Activated B cell treated with CpG ODN at 0.5 μM for 24 hours (primary cell): ENCODE measurements around the gene RECK. TPM values are rescaled to one million over a fixed set of nuclear protein-coding genes. Genes with fewer than 3 reads are reported as not detected.

Source experiments
- ATAC-seq: fragments of 200-7000 bp; cut with Tn5 transposase; one replicate; pipeline ENCODE4 v1.10.0; 2021; ENCODE audit warnings: low read depth, mild to moderate bottlenecking, moderate library complexity
- CTCF ChIA-PET: fragments of 350-600 bp; sonication (Branson Sonifier 250); formaldehyde crosslinking; loops from one replicate; lab custom pipeline; 2021; ENCODE audit warnings: antibody characterized with exemption; lab: Charles Lee
- POLR2A ChIA-PET: fragments of 350-600 bp; sonication (Branson Sonifier 250); formaldehyde crosslinking; loops from one replicate; lab custom pipeline; 2021; ENCODE audit warnings: antibody characterized with exemption; lab: Charles Lee
- DNase-seq: peaks from one replicate; pipeline ENCODE4 v3.0.0; 2022
- H3K27ac Mint-ChIP-seq: one replicate; pipeline ENCODE4 v1.8.0; 2020; ENCODE audit warnings: mixed read lengths
- H3K27me3 Mint-ChIP-seq: one replicate; pipeline ENCODE4 v1.8.0; 2021; ENCODE audit warnings: mixed read lengths
- H3K36me3 Mint-ChIP-seq: one replicate; pipeline ENCODE4 v1.8.0; 2021; ENCODE audit warnings: low read depth, mixed read lengths
- H3K4me1 Mint-ChIP-seq: one replicate; pipeline ENCODE4 v1.8.0; 2021; ENCODE audit warnings: mixed read lengths
- H3K4me3 Mint-ChIP-seq: one replicate; pipeline ENCODE4 v1.8.0; 2020; ENCODE audit warnings: mild to moderate bottlenecking, mixed read lengths
- H3K9me3 Mint-ChIP-seq: one replicate; pipeline ENCODE4 v1.8.0; 2020; ENCODE audit warnings: mixed read lengths
- intact Hi-C: fragments of 100-400 bp; cut with micrococcal nuclease; formaldehyde crosslinking; loops from one replicate; pipeline ENCODE4 v1.15.1; 2024
- total RNA-seq: library from RNA; stranded (reverse); gene quantifications from 2 replicates; pipeline ENCODE4 v1.2.3, GENCODE V29; 2022
- TF ChIP-seq, protein P1 (sequence below): fragments of 200-600 bp; IDR thresholded peaks from one replicate; pipeline ENCODE4 v1.8.0; 2022; ENCODE audit warnings: antibody characterized with exemption, mild to moderate bottlenecking

RECK gene
- total RNA-seq, 1 donor from 2014 or later = 4.2 TPM

DNA sequence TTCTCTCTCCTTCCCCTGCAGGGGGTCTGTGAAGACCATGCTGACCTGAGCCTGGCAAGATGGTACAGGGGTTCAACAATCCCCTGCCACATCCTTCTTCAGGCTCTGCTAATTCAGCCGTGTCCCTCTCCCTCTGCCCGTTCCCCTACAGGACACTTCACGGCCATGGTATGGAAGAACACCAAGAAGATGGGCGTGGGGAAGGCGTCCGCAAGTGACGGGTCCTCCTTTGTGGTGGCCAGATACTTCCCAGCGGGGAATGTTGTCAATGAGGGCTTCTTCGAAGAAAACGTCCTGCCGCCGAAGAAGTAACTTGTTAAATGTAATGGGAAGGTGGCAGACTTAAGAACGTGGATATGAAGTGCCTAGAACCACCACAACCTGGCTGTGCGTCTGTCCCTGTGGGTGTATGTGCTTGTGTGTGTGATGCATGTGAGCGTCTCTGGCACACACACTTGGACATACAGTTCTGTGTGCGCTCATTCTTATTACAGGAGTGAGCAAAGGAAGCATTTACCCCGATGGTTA, 125.6 kb downstream of the RECK start:
- Mint-ChIP-seq H3K27ac (no peak overlapping the region), H3K27me3 (no peaks in the 10 kb centered on the region), H3K9me3 (no peaks in the 10 kb centered on the region), H3K36me3 (peaks cover 4% of the 10 kb centered on the region), H3K4me3 (no peak overlapping the region), H3K4me1 (peaks cover 7% of the 10 kb centered on the region)
- POLR2A ChIA-PET = no interaction called here
- intact Hi-C loops = no loop called here
- TF ChIP-seq, protein P1, sequence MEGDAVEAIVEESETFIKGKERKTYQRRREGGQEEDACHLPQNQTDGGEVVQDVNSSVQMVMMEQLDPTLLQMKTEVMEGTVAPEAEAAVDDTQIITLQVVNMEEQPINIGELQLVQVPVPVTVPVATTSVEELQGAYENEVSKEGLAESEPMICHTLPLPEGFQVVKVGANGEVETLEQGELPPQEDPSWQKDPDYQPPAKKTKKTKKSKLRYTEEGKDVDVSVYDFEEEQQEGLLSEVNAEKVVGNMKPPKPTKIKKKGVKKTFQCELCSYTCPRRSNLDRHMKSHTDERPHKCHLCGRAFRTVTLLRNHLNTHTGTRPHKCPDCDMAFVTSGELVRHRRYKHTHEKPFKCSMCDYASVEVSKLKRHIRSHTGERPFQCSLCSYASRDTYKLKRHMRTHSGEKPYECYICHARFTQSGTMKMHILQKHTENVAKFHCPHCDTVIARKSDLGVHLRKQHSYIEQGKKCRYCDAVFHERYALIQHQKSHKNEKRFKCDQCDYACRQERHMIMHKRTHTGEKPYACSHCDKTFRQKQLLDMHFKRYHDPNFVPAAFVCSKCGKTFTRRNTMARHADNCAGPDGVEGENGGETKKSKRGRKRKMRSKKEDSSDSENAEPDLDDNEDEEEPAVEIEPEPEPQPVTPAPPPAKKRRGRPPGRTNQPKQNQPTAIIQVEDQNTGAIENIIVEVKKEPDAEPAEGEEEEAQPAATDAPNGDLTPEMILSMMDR = no peak
- no peak for ATAC-seq
- no peak for DNase-seq
- CTCF ChIA-PET = interaction anchor here (10.6 kb wide), 1 partner anchor 60 kb away, joined by 299 read pairs; no protein-coding TSS in a partner anchor

DNA sequence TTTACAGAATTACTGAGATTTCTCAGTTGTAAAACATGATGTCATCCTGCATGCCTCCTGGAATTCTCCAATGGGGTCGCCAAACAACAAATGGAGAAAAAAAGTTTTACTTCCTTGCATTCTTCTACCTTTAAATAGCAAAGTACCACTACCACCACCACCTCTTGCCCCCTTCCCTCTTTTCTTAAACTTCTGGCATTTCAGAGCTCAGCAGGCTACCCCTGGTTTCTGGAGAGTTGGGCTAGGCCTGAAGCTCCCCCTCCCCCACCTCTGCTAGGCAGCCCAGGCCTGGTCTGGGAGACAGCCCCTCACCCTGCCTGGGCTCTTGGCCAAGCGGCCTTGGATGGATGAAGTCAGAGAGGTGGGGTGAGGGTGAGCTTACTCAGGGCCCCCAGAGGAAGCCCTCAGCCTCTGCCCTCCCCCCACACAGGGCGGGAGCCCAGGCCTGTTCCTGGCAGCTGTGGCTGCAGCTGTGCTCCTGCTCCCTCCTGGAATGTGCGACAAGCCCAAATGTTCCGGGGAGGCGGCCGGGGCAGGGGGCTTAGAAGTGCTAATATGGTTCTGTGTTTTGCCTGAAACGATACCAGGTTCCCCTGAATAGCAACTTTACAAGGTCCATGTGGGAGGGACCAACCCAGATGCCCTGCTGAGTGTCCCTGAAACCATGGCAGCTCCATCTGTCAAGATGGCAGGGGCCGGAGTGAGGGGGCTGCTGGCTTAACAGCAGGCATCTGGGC, 126.5 kb downstream of the RECK start:
- no peak overlapping the region for H3K27ac Mint-ChIP-seq
- POLR2A ChIA-PET = interaction anchor here (1.3 kb wide), 1 partner anchor 11 kb away, joined by 3 read pairs; no protein-coding TSS in a partner anchor
- TF ChIP-seq, protein P1 = no peak
- H3K36me3 Mint-ChIP-seq = peaks cover 4% of the 10 kb centered on the region
- CTCF ChIA-PET = interaction anchor here (1.8 to 10.6 kb wide), 2 partner anchors 26 to 61 kb away, joined by 7 to 299 read pairs; partner anchors contain the start of gene GLIPR2
- no peak for DNase-seq
- H3K27me3 Mint-ChIP-seq = no peaks in the 10 kb centered on the region
- no peak for ATAC-seq
- peaks cover 7% of the 10 kb centered on the region for H3K4me1 Mint-ChIP-seq
- H3K9me3 Mint-ChIP-seq = no peaks in the 10 kb centered on the region
- H3K4me3 Mint-ChIP-seq = no peak overlapping the region
- intact Hi-C loops = no loop called here

DNA sequence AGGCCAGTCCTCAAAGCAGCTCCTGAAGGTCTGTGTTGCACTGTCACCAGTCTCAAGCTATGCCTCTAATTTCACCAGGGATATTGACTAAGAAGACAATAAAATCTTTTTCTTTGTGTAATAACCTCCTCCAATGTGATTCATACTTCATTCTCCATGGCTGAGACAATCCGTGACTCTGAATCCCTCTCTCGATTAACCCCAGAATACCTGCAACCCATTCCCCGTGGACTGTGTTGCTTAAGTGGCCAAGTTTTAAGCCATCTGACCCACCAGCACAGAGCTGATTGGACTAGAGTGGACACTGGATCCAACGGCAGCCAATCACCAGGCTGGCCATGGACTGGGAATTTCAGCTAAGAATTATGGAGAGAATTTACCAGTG, 127.1 kb downstream of the RECK start:
- ChIA-PET POLR2A (interaction anchor here (1.3 kb wide), 1 partner anchor 11 kb away, joined by 3 read pairs; no protein-coding TSS in a partner anchor), CTCF (interaction anchor here (1.2 to 10.6 kb wide), 3 partner anchors 27 to 140 kb away, joined by 3 to 299 read pairs (median 7); partner anchors contain the start of gene GLIPR2)
- peaks cover 7% of the 10 kb centered on the region for H3K4me1 Mint-ChIP-seq
- intact Hi-C loops = no loop called here
- no peak overlapping the region for H3K4me3 Mint-ChIP-seq
- TF ChIP-seq, protein P1 = no peak
- ATAC-seq = no peak
- H3K9me3 Mint-ChIP-seq = no peaks in the 10 kb centered on the region
- H3K27ac Mint-ChIP-seq = no peak overlapping the region
- no peaks in the 10 kb centered on the region for H3K27me3 Mint-ChIP-seq
- DNase-seq = no peak
- H3K36me3 Mint-ChIP-seq = peaks cover 2% of the 10 kb centered on the region

DNA sequence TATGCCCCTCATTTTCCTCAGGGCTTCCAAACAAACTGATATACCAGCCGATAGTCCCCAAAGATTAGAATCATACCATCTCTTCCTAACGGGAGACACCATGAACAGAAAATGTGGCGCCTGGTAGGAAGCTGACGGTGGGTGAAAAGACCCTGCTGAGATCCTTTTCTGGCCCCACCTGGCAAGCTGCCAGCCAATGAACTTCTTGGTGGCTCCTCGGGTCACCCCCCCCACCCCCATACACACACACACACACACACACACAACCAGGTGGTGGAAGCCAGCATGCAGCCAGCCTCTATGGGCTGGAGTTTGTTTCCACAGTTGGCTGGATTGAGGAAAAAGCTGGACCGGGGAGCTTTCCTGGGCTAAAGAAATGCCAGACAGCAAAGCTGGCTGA, 127.7 kb downstream of the RECK start:
- Mint-ChIP-seq H3K4me1 (peaks cover 7% of the 10 kb centered on the region), H3K9me3 (no peaks in the 10 kb centered on the region), H3K36me3 (peaks cover 1% of the 10 kb centered on the region), H3K4me3 (no peak overlapping the region), H3K27me3 (no peaks in the 10 kb centered on the region), H3K27ac (no peak overlapping the region)
- intact Hi-C loops = no loop called here
- TF ChIP-seq, protein P1 = no peak
- DNase-seq (no peak), ATAC-seq (no peak)
- ChIA-PET POLR2A (interaction anchor here (0.6 to 1.3 kb wide), 3 partner anchors 10 to 1209 kb away, joined by 3 to 4 read pairs (median 3); no protein-coding TSS in a partner anchor), CTCF (interaction anchor here (0.9 to 10.6 kb wide), 5 partner anchors 21 to 141 kb away, joined by 3 to 299 read pairs (median 7); partner anchors contain the start of gene GLIPR2)

DNA sequence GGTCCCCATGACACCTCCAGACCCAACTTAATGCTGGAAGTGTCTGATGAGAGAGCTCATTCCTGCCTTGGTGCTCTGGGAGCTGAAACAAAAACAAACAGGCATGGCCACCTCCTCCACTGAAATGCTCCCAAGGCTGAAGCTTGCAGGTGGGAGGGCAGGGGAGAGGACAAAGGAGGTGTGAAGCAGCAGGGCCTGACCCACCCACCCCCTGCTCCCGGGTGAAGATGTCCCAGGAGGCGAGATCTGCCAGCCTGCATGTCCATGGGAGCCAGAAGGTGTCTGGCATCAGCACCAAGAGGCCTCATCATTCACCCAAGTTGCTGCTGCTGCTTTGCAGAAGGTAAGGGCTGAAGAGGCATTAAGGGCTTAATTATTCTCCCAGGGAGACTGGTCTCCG, 128.3 kb downstream of the RECK start:
- H3K4me3 Mint-ChIP-seq = no peak overlapping the region
- intact Hi-C loops = no loop called here

More for the DNA sequence above, 128.3 kb downstream of the RECK start:
- no peak overlapping the region for H3K27ac Mint-ChIP-seq
- ChIA-PET POLR2A (interaction anchor here (0.6 kb wide), 2 partner anchors 9 to 1209 kb away, joined by 3 to 4 read pairs; no protein-coding TSS in a partner anchor), CTCF (interaction anchor here (0.9 to 10.6 kb wide), 6 partner anchors 21 to 142 kb away, joined by 3 to 299 read pairs (median 6); partner anchors contain the start of gene GLIPR2)
- TF ChIP-seq, protein P1 = no peak
- no peaks in the 10 kb centered on the region for H3K36me3 Mint-ChIP-seq
- H3K4me1 Mint-ChIP-seq = peaks cover 7% of the 10 kb centered on the region
- ATAC-seq = no peak
- no peaks in the 10 kb centered on the region for H3K9me3 Mint-ChIP-seq
- DNase-seq = no peak
- peaks cover 1% of the 10 kb centered on the region for H3K27me3 Mint-ChIP-seq
